ENCODE results near the gene CCDC148. TPM values are rescaled to one million over a fixed set of nuclear protein-coding genes. Genes with fewer than 3 reads are reported as not detected.

The CCDC148 gene
- total RNA-seq, 2 experiments from 2014 or later, result not detected

DNA sequence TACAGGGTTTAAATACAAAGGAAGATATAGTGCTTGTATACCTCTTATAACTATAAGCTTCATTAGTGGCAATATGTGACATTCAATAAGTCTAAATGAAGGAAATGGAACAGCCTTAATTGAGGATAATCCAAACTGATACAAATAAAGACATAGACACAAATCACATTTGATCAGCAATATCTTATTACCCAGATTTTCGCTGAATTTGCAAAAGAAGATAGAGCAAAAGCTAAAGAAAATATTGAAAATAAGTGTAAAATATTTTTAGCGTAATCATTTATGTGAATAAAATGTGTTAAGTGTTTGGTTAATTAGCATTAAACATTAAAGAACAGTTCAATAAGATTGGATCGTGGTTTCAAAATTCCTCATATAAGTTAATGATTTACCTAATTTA lies 51.2 kb downstream of the CCDC148 start:
- no peaks in the 10 kb centered on the region for H3K36me3 Mint-ChIP-seq (ENCODE audit: low read depth)
- no peak for DNase-seq
- peaks cover 7% of the 10 kb centered on the region for H3K9me3 Mint-ChIP-seq
- H3K27ac Mint-ChIP-seq, result no peak overlapping the region
- intact Hi-C loops (cut with micrococcal nuclease), result no loop called here
- CTCF ChIA-PET, result no interaction called here
- no peak overlapping the region for H3K4me3 Mint-ChIP-seq
- peaks cover 15% of the 10 kb centered on the region for H3K27me3 Mint-ChIP-seq (ENCODE audit: low read depth)
- H3K4me1 Mint-ChIP-seq (ENCODE audit: low read depth), result peaks cover 3% of the 10 kb centered on the region

DNA sequence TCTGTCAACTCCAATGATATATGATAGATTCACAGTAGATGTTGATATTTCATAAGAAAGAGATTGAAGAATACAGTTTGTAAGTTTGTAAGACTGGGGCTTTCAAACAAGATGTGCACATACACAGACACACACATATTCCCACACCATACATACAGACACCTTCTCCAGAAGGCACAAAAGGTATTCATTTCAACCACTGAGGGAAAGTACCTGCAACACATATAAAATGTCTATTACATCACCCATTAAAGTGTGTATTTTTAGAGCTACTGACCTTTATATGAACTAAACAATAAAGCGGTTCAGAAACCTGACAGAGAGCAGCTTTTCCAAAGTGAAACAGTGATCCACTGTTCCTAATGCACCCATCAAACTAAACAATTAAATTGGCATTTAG lies 53.3 kb downstream of the CCDC148 start:
- Mint-ChIP-seq H3K36me3 (ENCODE audit: low read depth) (no peaks in the 10 kb centered on the region), H3K4me3 (no peak overlapping the region), H3K27me3 (ENCODE audit: low read depth) (peaks cover 19% of the 10 kb centered on the region), H3K4me1 (ENCODE audit: low read depth) (peaks cover 3% of the 10 kb centered on the region), H3K9me3 (peaks cover 4% of the 10 kb centered on the region), H3K27ac (no peak overlapping the region)
- CTCF ChIA-PET, result no interaction called here
- no peak for DNase-seq
- intact Hi-C loops (cut with micrococcal nuclease), result no loop called here

DNA sequence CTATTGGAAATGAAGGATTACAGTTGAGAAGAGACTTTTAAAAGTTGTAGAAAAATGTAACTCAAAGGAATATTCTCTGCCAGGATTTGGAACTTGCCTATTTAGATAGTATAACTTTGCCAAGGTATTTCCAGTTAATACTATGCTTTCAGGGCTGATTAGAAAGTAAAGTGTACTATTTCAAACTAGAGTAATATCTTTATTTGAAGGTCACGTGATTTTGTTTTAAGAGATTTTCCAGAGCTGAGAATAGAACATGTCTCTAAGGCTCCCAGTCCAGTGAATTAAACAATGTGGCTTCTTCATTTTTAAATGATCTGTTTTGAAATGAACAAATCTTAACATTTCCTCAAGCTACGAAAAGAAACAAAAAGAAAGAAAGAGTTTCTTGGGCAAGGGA lies 53.9 kb downstream of the CCDC148 start:
- no peaks in the 10 kb centered on the region for H3K36me3 Mint-ChIP-seq (ENCODE audit: low read depth)
- CTCF ChIA-PET, result interaction anchor here (0.6 to 0.7 kb wide), 2 partner anchors 16 to 223 kb away, joined by 3 to 6 read pairs; no protein-coding TSS in a partner anchor
- no peak for DNase-seq
- intact Hi-C loops (cut with micrococcal nuclease), result no loop called here
- H3K4me1 Mint-ChIP-seq (ENCODE audit: low read depth), result peaks cover 3% of the 10 kb centered on the region
- H3K9me3 Mint-ChIP-seq, result peaks cover 4% of the 10 kb centered on the region
- H3K4me3 Mint-ChIP-seq, result no peak overlapping the region
- no peak overlapping the region for H3K27ac Mint-ChIP-seq
- peaks cover 24% of the 10 kb centered on the region for H3K27me3 Mint-ChIP-seq (ENCODE audit: low read depth)

DNA sequence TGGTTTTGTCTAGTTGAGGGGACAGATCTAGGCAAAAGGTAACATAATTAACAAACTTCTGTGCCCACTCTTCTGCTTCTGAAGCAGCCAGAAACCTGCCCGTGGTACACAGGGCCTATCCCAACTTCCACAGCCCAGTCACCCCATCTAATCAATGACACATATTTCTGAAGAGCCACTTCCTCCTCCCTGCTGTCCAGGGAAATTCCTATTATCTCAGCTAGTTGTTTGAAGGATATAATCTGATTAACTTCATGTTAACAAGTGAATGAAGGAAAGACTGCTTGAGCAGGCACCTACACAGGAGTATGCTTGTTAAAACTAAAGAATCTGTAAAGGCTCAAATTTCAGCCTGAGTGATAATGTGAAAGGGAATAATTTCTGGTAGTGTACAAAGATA lies 61.4 kb downstream of the CCDC148 start:
- CTCF ChIA-PET, result no interaction called here
- Mint-ChIP-seq H3K4me1 (ENCODE audit: low read depth) (peaks cover 7% of the 10 kb centered on the region), H3K27me3 (ENCODE audit: low read depth) (peaks cover 27% of the 10 kb centered on the region), H3K9me3 (peaks cover 4% of the 10 kb centered on the region), H3K4me3 (no peak overlapping the region), H3K27ac (no peak overlapping the region), H3K36me3 (ENCODE audit: low read depth) (peaks cover under 1% of the 10 kb centered on the region)
- no peak for DNase-seq
- intact Hi-C loops (cut with micrococcal nuclease), result no loop called here

DNA sequence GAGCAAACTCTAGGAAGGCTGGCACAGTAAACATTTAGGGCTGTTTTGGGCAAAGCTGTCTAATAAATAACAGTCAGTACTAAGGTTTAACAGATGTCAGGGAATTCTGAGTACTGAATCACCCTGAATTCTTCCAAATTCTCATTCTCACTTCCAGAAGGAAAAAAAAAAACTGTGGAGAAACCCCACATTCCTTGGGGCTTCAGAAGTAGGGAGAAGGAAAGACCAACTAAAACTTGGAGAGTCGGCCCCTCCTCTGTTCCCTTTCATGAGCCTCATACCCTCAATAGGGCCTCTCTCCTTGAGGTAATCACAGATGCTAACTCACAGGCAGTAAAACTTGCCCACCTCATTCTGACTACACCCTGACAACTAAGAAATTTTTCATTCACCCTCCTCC lies 62.1 kb downstream of the CCDC148 start:
- H3K36me3 Mint-ChIP-seq (ENCODE audit: low read depth), result peaks cover 2% of the 10 kb centered on the region
- intact Hi-C loops (cut with micrococcal nuclease), result no loop called here
- H3K27me3 Mint-ChIP-seq (ENCODE audit: low read depth), result peaks cover 24% of the 10 kb centered on the region
- H3K4me3 Mint-ChIP-seq, result no peak overlapping the region
- no peak overlapping the region for H3K27ac Mint-ChIP-seq
- peaks cover 7% of the 10 kb centered on the region for H3K4me1 Mint-ChIP-seq (ENCODE audit: low read depth)
- no peak for DNase-seq
- CTCF ChIA-PET, result no interaction called here
- no peaks in the 10 kb centered on the region for H3K9me3 Mint-ChIP-seq

DNA sequence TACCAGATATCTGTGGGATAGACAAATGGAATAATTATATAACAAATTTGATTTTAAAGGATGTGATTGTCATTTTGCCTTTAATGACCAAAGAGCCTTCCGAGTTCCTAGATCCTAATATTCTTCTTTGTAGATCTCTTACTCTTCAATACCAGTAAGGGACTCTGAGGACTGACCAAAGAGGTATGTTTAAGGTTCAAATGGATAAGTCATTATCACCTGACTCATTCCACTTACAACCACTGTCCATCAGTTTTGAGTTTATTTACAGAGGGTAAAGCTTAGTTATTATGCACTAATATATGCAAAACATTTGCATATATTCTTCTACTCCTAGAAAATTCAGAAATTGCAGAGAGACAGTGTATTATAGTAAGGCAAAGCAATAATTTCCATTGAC lies 62.7 kb downstream of the CCDC148 start:
- DNase-seq, result no peak
- Mint-ChIP-seq H3K4me3 (no peak overlapping the region), H3K27me3 (ENCODE audit: low read depth) (peaks cover 24% of the 10 kb centered on the region), H3K36me3 (ENCODE audit: low read depth) (peaks cover 2% of the 10 kb centered on the region), H3K27ac (no peak overlapping the region), H3K4me1 (ENCODE audit: low read depth) (peaks cover 7% of the 10 kb centered on the region), H3K9me3 (no peaks in the 10 kb centered on the region)
- intact Hi-C loops (cut with micrococcal nuclease), result loop anchor here (2.0 kb wide), 1 partner anchor 203 kb away; no protein-coding TSS in a partner anchor
- CTCF ChIA-PET, result no interaction called here

DNA sequence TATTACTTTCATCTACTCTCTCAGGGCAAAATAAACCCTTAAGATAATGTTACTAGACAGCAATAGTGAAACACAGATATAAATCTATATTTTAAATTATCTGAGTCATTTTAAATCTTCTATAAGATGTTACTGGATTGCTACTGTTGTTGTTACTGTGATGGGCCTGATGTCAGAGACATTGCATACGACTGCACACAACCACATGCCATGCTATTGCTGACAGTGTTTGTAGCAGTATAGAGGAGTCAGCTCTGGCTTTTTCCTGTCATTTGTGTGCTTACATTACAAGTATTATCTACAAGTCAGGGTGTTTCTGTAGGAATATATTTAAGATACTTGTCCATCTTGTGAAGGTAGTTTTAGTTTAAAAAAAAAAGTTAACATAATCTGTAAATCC lies 63.9 kb downstream of the CCDC148 start:
- H3K27me3 Mint-ChIP-seq (ENCODE audit: low read depth), result peaks cover 16% of the 10 kb centered on the region
- DNase-seq, result no peak
- H3K9me3 Mint-ChIP-seq, result no peaks in the 10 kb centered on the region
- H3K36me3 Mint-ChIP-seq (ENCODE audit: low read depth), result peaks cover 2% of the 10 kb centered on the region
- intact Hi-C loops (cut with micrococcal nuclease), result loop anchor here (2.0 kb wide), 1 partner anchor 202 kb away; no protein-coding TSS in a partner anchor
- H3K27ac Mint-ChIP-seq, result no peak overlapping the region
- CTCF ChIA-PET, result no interaction called here
- no peak overlapping the region for H3K4me3 Mint-ChIP-seq
- peaks cover 7% of the 10 kb centered on the region for H3K4me1 Mint-ChIP-seq (ENCODE audit: low read depth)

DNA sequence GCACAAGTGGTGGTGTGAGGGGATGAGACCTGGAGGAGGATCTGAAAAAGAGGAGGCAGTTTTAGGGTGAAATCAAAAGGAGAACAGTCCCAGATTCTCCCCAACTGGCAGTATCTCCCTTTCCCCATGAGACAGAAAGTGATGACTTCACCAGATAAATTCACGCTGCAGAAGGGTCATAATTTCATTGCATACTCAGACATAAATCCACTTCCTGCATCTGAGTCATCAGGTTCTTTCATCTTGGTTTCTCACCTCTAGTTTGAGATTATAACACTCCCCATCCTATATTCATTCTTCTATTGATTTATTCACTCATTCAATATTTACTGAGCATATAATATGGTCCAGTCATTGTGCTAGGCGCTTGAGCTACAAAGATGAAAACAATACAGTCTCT lies 64.7 kb downstream of the CCDC148 start:
- CTCF ChIA-PET, result interaction anchor here (0.7 kb wide), 1 partner anchor 228 kb away, joined by 3 read pairs; no protein-coding TSS in a partner anchor
- H3K36me3 Mint-ChIP-seq (ENCODE audit: low read depth), result peaks cover 2% of the 10 kb centered on the region
- peaks cover 13% of the 10 kb centered on the region for H3K27me3 Mint-ChIP-seq (ENCODE audit: low read depth)
- DNase-seq, result peak; percentile 5
- no peaks in the 10 kb centered on the region for H3K9me3 Mint-ChIP-seq
- intact Hi-C loops (cut with micrococcal nuclease), result loop anchor here (2.0 kb wide), 2 partner anchors 65 to 201 kb away; partner anchors contain the start of genes CCDC148 and PKP4
- H3K4me3 Mint-ChIP-seq, result no peak overlapping the region
- peaks cover 7% of the 10 kb centered on the region for H3K4me1 Mint-ChIP-seq (ENCODE audit: low read depth)
- H3K27ac Mint-ChIP-seq, result no peak overlapping the region

DNA sequence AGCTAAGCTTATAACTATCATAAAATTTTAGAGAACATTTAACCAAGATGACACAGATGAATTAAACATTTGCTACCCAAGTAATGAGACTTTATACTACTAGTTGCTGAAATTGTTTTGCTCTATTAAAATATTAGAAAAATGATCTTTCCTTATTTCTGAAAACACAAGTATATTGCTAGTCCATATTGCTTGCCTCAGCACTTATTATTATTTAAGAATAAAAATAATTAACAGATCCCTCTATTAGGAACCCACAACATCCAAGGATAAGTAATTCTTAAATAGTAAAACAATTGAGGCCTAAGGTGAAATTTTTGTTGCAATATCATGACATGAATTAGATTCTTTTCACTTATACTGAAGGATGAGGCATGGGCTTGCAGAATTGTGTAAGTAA lies 65.2 kb downstream of the CCDC148 start:
- no peaks in the 10 kb centered on the region for H3K9me3 Mint-ChIP-seq
- H3K27ac Mint-ChIP-seq, result no peak overlapping the region
- CTCF ChIA-PET, result no interaction called here
- intact Hi-C loops (cut with micrococcal nuclease), result loop anchor here (2.0 kb wide), 1 partner anchor 65 kb away; the partner anchor contains the start of genes CCDC148 and PKP4
- H3K4me3 Mint-ChIP-seq, result no peak overlapping the region
- DNase-seq, result no peak
- peaks cover 11% of the 10 kb centered on the region for H3K27me3 Mint-ChIP-seq (ENCODE audit: low read depth)
- H3K4me1 Mint-ChIP-seq (ENCODE audit: low read depth), result peaks cover 7% of the 10 kb centered on the region
- peaks cover 2% of the 10 kb centered on the region for H3K36me3 Mint-ChIP-seq (ENCODE audit: low read depth)

DNA sequence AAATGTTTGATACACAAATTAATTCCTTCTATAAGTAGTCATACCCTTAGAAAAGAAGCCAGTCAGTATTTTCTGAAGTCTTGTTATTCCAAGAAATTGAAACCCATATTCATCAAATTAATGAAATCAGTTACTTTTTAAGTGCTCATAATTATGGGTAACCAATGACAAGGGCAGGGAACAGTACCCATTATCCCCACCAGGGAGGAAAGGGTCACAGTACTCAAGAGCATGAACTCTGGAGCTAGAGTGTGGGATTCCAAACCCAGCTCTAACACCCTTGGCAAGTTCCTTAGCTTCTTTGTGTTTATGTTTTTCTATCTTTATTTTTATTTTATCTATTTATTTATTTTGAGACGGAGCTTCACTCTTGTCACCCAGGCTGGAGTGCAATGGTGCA lies 68.4 kb downstream of the CCDC148 start:
- Mint-ChIP-seq H3K36me3 (ENCODE audit: low read depth) (peaks cover 2% of the 10 kb centered on the region), H3K27ac (no peak overlapping the region), H3K9me3 (no peaks in the 10 kb centered on the region), H3K4me1 (ENCODE audit: low read depth) (peaks cover 7% of the 10 kb centered on the region), H3K4me3 (no peak overlapping the region), H3K27me3 (ENCODE audit: low read depth) (peaks cover 4% of the 10 kb centered on the region)
- intact Hi-C loops (cut with micrococcal nuclease), result no loop called here
- CTCF ChIA-PET, result no interaction called here
- no peak for DNase-seq

DNA sequence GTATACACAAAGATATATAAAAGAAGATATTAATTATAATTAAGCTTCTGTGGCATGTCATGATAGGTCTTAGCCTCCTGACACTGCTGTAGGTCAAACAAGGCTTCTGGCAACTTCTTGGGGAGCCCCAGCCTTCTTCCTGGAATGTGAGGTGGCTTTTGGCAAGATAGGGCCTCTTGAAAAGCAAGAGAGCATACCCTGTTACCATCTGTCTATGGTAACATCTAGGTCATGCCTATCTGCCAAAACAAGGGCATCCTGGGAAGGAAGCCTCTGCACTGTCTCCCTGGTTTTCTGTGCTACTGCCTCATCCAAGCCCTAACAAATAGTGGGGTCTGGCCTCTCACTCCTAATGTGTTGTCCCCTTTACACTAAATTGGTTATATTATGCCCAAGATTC lies 70.9 kb downstream of the CCDC148 start:
- CTCF ChIA-PET, result interaction anchor here (0.7 kb wide), 1 partner anchor 111 kb away, joined by 3 read pairs; no protein-coding TSS in a partner anchor
- Mint-ChIP-seq H3K27me3 (ENCODE audit: low read depth) (peaks cover 3% of the 10 kb centered on the region), H3K36me3 (ENCODE audit: low read depth) (peaks cover 2% of the 10 kb centered on the region), H3K4me3 (no peak overlapping the region), H3K27ac (no peak overlapping the region), H3K9me3 (no peaks in the 10 kb centered on the region), H3K4me1 (ENCODE audit: low read depth) (no peaks in the 10 kb centered on the region)
- intact Hi-C loops (cut with micrococcal nuclease), result no loop called here
- DNase-seq, result no peak

DNA sequence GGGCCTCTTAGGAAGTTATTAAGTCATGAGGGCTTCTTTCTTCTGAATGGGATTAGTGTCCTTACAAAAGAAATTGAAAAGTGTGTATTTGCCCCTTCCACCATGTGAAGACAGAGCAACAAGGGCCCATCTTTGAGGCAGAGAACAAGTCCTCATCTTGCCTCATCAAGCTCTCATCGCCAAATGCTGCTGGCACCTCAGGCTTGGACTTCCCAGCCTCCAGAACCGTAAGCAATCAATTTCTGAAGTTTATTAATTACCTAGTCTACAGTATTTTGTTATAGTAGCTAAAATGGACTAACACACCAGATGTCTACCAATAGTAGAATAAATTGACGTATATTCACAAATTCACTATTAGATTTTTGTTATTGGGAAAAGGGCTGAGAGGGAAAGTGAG lies 74.6 kb downstream of the CCDC148 start:
- Mint-ChIP-seq H3K36me3 (ENCODE audit: low read depth) (no peaks in the 10 kb centered on the region), H3K4me3 (no peak overlapping the region), H3K27me3 (ENCODE audit: low read depth) (no peaks in the 10 kb centered on the region), H3K9me3 (no peaks in the 10 kb centered on the region), H3K4me1 (ENCODE audit: low read depth) (no peaks in the 10 kb centered on the region), H3K27ac (no peak overlapping the region)
- DNase-seq, result no peak
- CTCF ChIA-PET, result no interaction called here
- intact Hi-C loops (cut with micrococcal nuclease), result no loop called here

DNA sequence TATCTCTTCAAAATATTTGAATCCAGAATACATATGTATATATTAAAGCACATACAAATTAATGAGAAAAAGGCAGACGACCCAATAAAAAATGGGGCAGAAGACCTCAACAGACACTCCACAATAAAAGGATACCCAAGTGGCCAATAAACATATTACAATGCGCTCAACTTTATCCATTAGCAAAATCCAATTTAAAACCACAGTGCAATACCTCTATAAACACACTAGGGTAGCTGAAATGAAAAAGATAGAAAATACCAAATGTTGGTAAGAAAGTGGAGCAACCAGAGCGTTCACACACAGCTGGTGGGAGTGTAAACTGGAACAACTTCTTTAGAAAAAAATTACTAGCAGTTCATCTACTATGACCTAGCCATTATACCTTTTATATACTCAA lies 75.3 kb downstream of the CCDC148 start:
- Mint-ChIP-seq H3K27ac (no peak overlapping the region), H3K4me3 (no peak overlapping the region), H3K4me1 (ENCODE audit: low read depth) (no peaks in the 10 kb centered on the region), H3K27me3 (ENCODE audit: low read depth) (no peaks in the 10 kb centered on the region), H3K9me3 (no peaks in the 10 kb centered on the region), H3K36me3 (ENCODE audit: low read depth) (no peaks in the 10 kb centered on the region)
- CTCF ChIA-PET, result no interaction called here
- no peak for DNase-seq
- intact Hi-C loops (cut with micrococcal nuclease), result no loop called here
